NCI-H2196 (cell line): Measurements from ENCODE around the gene NUP107.
"Not testable (repeated sequence)": the region's sequence is repeated elsewhere in the genome, so short reads cannot be mapped to it uniquely, and the experiment has no call there.

Experiments
- DNase-seq: peaks from one replicate; lab custom pipeline; 2025; ENCODE audit not compliant: unreplicated experiment; lab: John Stamatoyannopoulos, UW

The NUP107 gene

GRCh38 chr12:68686595-68687521 lies at the start of gene NUP107:
Gene NUP107 (plus strand): TSS chr12:68686978. CDS start chr12:68687066, 88 bp downstream.
- DNase-seq, result peak; percentile 99

- DNase-seq, result not testable (repeated sequence)
Measured at GRCh38 chr12:68637439-68637838, 49.3 kb upstream of the NUP107 start.

GRCh38 chr12:68638171-68638570 lies 48.6 kb upstream of the NUP107 start:
- no peak for DNase-seq

- DNase-seq, result no peak
Measured at GRCh38 chr12:68638721-68639395, 47.9 kb upstream of the NUP107 start.

GRCh38 chr12:68639396-68639767 lies 47.4 kb upstream of the NUP107 start:
- DNase-seq, result no peak

- no peak for DNase-seq
Measured at GRCh38 chr12:68641138-68641537, 45.6 kb upstream of the NUP107 start.

GRCh38 chr12:68646484-68646883 lies 40.3 kb upstream of the NUP107 start:
- no peak for DNase-seq

GRCh38 chr12:68647507-68647906 lies 39.3 kb upstream of the NUP107 start:
- DNase-seq, result no peak

- no peak for DNase-seq
Measured at GRCh38 chr12:68648179-68648578, 38.6 kb upstream of the NUP107 start.

- no peak for DNase-seq
Measured at GRCh38 chr12:68665016-68665569, 21.7 kb upstream of the NUP107 start.

GRCh38 chr12:68667291-68667690 lies 19.5 kb upstream of the NUP107 start:
- no peak for DNase-seq

- DNase-seq, result no peak
Measured at GRCh38 chr12:68667896-68668295, 18.9 kb upstream of the NUP107 start.

- DNase-seq, result no peak
Measured at GRCh38 chr12:68671179-68671578, 15.6 kb upstream of the NUP107 start.

- DNase-seq, result no peak
Measured at GRCh38 chr12:68673788-68674187, 13.0 kb upstream of the NUP107 start.

- no peak for DNase-seq
Measured at GRCh38 chr12:68674376-68674775, 12.4 kb upstream of the NUP107 start.

GRCh38 chr12:68675101-68675842 lies 11.5 kb upstream of the NUP107 start:
- DNase-seq, result no peak

- not testable (repeated sequence) for DNase-seq
Measured at GRCh38 chr12:68676854-68677253, 9.9 kb upstream of the NUP107 start.

- no peak for DNase-seq
Measured at GRCh38 chr12:68686262-68686594, 550 bp upstream of the NUP107 start.

- no peak for DNase-seq
Measured at GRCh38 chr12:68695454-68695853, 8.7 kb downstream of the NUP107 start.

- no peak for DNase-seq
Measured at GRCh38 chr12:68699486-68699885, 12.7 kb downstream of the NUP107 start.

GRCh38 chr12:68727776-68728175 lies 41.0 kb downstream of the NUP107 start:
- DNase-seq, result no peak
